GM21447 (cell line): ENCODE measurements around the gene CUEDC2.

Experiments
- ATAC-seq: cut with Tn5 transposase; IDR thresholded peaks from one replicate; pipeline ENCODE4 v1.9.1; 2021; ENCODE audit not compliant: unreplicated experiment

CUEDC2 gene

GRCh38 chr10:102398172-102399020 lies 34.0 kb downstream of the CUEDC2 start:
- no peak for ATAC-seq

GRCh38 chr10:102397222-102398171 lies 34.9 kb downstream of the CUEDC2 start:
- no peak for ATAC-seq

- ATAC-seq, result no peak
Measured at GRCh38 chr10:102396730-102397151, 35.6 kb downstream of the CUEDC2 start.

GRCh38 chr10:102396317-102396650 lies 36.1 kb downstream of the CUEDC2 start:
- no peak for ATAC-seq

- no peak for ATAC-seq
Measured at GRCh38 chr10:102395400-102396316, 36.7 kb downstream of the CUEDC2 start, which contains the start of gene NFKB2. Gene NFKB2, plus strand, starts transcription at chr10:102395705. Its CDS starts 255 bp downstream, at chr10:102395960.

- ATAC-seq, result peak; percentile 5
Measured at GRCh38 chr10:102394801-102395399, 37.5 kb downstream of the CUEDC2 start.

GRCh38 chr10:102394079-102394800 lies 38.1 kb downstream of the CUEDC2 start:
- ATAC-seq, result peak; percentile 77

- no peak for ATAC-seq
Measured at GRCh38 chr10:102393411-102394078, 38.8 kb downstream of the CUEDC2 start.

- no peak for ATAC-seq
Measured at GRCh38 chr10:102392306-102392705, 40.1 kb downstream of the CUEDC2 start.

- no peak for ATAC-seq
Measured at GRCh38 chr10:102389894-102390293, 42.5 kb downstream of the CUEDC2 start.

GRCh38 chr10:102384606-102385429 lies 47.6 kb downstream of the CUEDC2 start:
- no peak for ATAC-seq

- no peak for ATAC-seq
Measured at GRCh38 chr10:102384053-102384452, 48.3 kb downstream of the CUEDC2 start.

GRCh38 chr10:102382871-102383270 lies 49.5 kb downstream of the CUEDC2 start:
- no peak for ATAC-seq

GRCh38 chr10:102381983-102382382 lies 50.4 kb downstream of the CUEDC2 start:
- ATAC-seq, result no peak

- no peak for ATAC-seq
Measured at GRCh38 chr10:102379383-102379782, 53.0 kb downstream of the CUEDC2 start.

- ATAC-seq, result no peak
Measured at GRCh38 chr10:102376901-102377300, 55.5 kb downstream of the CUEDC2 start.

- ATAC-seq, result no peak
Measured at GRCh38 chr10:102375867-102376266, 56.5 kb downstream of the CUEDC2 start.

GRCh38 chr10:102375250-102375649 lies 57.1 kb downstream of the CUEDC2 start:
- no peak for ATAC-seq
